Mesenchymal stem cell (in vitro differentiated cells and primary cell): ENCODE measurements around the gene KIAA1328.

Experiments used
- DNase-seq: peaks from one replicate; pipeline ENCODE4 v3.0.0-alpha.2; 2013
- H2AFZ ChIP-seq: one replicate; pipeline ENCODE4 v1.6.1; 2013; ENCODE audit warnings: low read depth, mild to moderate bottlenecking, control low read depth, inconsistent platforms, low read length, moderate library complexity
- H2AK5ac ChIP-seq: 2 replicates; pipeline ENCODE4 v1.6.1; 2013; ENCODE audit warnings: low read length, moderate library complexity, mild to moderate bottlenecking, inconsistent platforms; ENCODE audit not compliant: severe bottlenecking
- H2BK120ac ChIP-seq: one replicate; pipeline ENCODE4 v1.6.1; 2013; ENCODE audit warnings: low read depth, mild to moderate bottlenecking, inconsistent platforms, low read length, moderate library complexity
- H2BK12ac ChIP-seq, 2 experiments: one replicate each; pipeline ENCODE4 v1.6.1; 2013; ENCODE audit warnings: inconsistent platforms in 2 of 2, low read length in 2 of 2, mild to moderate bottlenecking in 2 of 2, moderate library complexity in 2 of 2, control low read depth in 1 of 2
- H2BK15ac ChIP-seq: one replicate; pipeline ENCODE4 v1.6.1; 2013; ENCODE audit warnings: mild to moderate bottlenecking, low read depth, inconsistent platforms; ENCODE audit not compliant: poor library complexity, severe bottlenecking
- H2BK5ac ChIP-seq: 2 replicates; pipeline ENCODE4 v1.6.1; 2013; ENCODE audit warnings: low read depth, mild to moderate bottlenecking, low read length, control low read depth, inconsistent platforms; ENCODE audit not compliant: poor library complexity, severe bottlenecking
- H3K14ac ChIP-seq, 2 experiments: one replicate each; pipeline ENCODE4 v1.6.1; 2013; ENCODE audit warnings: inconsistent platforms in 2 of 2, low read length in 2 of 2, control low read depth in 1 of 2, mild to moderate bottlenecking in 1 of 2, moderate library complexity in 1 of 2
- H3K18ac ChIP-seq, 2 experiments: one replicate each; pipeline ENCODE4 v1.6.1; 2013; ENCODE audit warnings: inconsistent platforms in 2 of 2, low read length in 2 of 2, control low read depth in 1 of 2, low read depth in 1 of 2, mild to moderate bottlenecking in 1 of 2
- H3K23ac ChIP-seq, 2 experiments: one replicate each; pipeline ENCODE4 v1.6.1; 2013; ENCODE audit warnings: inconsistent platforms in 2 of 2, low read length in 2 of 2, mild to moderate bottlenecking in 2 of 2, moderate library complexity in 2 of 2, control low read depth in 1 of 2
- H3K27ac ChIP-seq: 2 replicates; pipeline ENCODE4 v1.5.1; 2013; ENCODE audit warnings: mild to moderate bottlenecking, moderate library complexity, low read length, control low read depth, inconsistent platforms; ENCODE audit not compliant: poor library complexity, severe bottlenecking
- H3K27me3 ChIP-seq, 2 experiments: 2 replicates each; pipeline versions ENCODE4 v1.6.1 to v1.7.0; 2013; ENCODE audit warnings: low read length in 2 of 2, mild to moderate bottlenecking in 2 of 2, moderate library complexity in 2 of 2, control low read depth in 1 of 2, inconsistent platforms in 1 of 2; ENCODE audit not compliant: control insufficient read depth in 1 of 2, insufficient read depth in 1 of 2
- H3K36me3 ChIP-seq, 2 experiments: 2 replicates each; pipeline versions ENCODE4 v1.6.1 to v1.7.0; 2013; ENCODE audit warnings: low read length in 2 of 2, control low read depth in 1 of 2, inconsistent platforms in 1 of 2, low read depth in 1 of 2, mild to moderate bottlenecking in 1 of 2; ENCODE audit not compliant: insufficient read depth in 2 of 2, control insufficient read depth in 1 of 2
- H3K4ac ChIP-seq, 2 experiments: one replicate each; pipeline ENCODE4 v1.6.1; 2013; ENCODE audit warnings: inconsistent platforms in 2 of 2, low read length in 2 of 2, mild to moderate bottlenecking in 2 of 2, moderate library complexity in 2 of 2, control low read depth in 1 of 2, low read depth in 1 of 2
- H3K4me1 ChIP-seq: 2 replicates; pipeline ENCODE4 v1.6.1; 2013; ENCODE audit warnings: low read depth, low read length, control low read depth; ENCODE audit not compliant: control insufficient read depth, insufficient read depth
- H3K4me2 ChIP-seq: 2 replicates; pipeline ENCODE4 v1.6.1; 2013; ENCODE audit warnings: low read length, mild to moderate bottlenecking, inconsistent platforms; ENCODE audit not compliant: poor library complexity, severe bottlenecking
- H3K4me3 ChIP-seq, 2 experiments: 2 replicates each; pipeline versions ENCODE4 v1.5.1 to v1.7.0; 2013; ENCODE audit warnings: low read length in 2 of 2, mild to moderate bottlenecking in 2 of 2, control low read depth in 1 of 2, low read depth in 1 of 2; ENCODE audit not compliant: insufficient read depth in 1 of 2
- H3K79me1 ChIP-seq: replicated peaks from 2 replicates; pipeline ENCODE4 v1.6.1; 2013; ENCODE audit warnings: mild to moderate bottlenecking, control low read depth, low read length, inconsistent platforms; ENCODE audit not compliant: poor library complexity, severe bottlenecking
- H3K9ac ChIP-seq: 2 replicates; pipeline ENCODE4 v1.7.0; 2013; ENCODE audit warnings: mild to moderate bottlenecking, low read length, moderate library complexity
- H3K9me3 ChIP-seq: 2 replicates; pipeline ENCODE4 v1.7.0; 2013; ENCODE audit warnings: mild to moderate bottlenecking, low read length; ENCODE audit not compliant: control insufficient read depth
- H4K8ac ChIP-seq: one replicate; pipeline ENCODE4 v1.6.1; 2013; ENCODE audit warnings: inconsistent platforms, mild to moderate bottlenecking, low read length, moderate library complexity
- H4K91ac ChIP-seq: one replicate; pipeline ENCODE4 v1.6.1; 2013; ENCODE audit warnings: mild to moderate bottlenecking, low read length, inconsistent platforms
- WGBS: methylation state at CpG from one replicate; pipeline ENCODE4 v1.1.7; 2013; ENCODE audit warnings: mixed read lengths; 5-methylcytosine and 5-hydroxymethylcytosine counted together

Gene KIAA1328

GRCh38 chr18:37270038-37270665 is 441.2 kb downstream of the KIAA1328 start:
- Histone ChIP-seq H3K4me3 (no peak overlapping the region), H3K4me1 (no peaks in the 10 kb centered on the region), H3K4ac (no peak overlapping the region), H3K23ac (no peak overlapping the region), H3K4me2 (no peak overlapping the region), H4K8ac (no peak overlapping the region), H4K91ac (no peak overlapping the region), H3K36me3 (no peaks in the 10 kb centered on the region), H3K27me3 (peaks cover 21 to 32% of the 10 kb centered on the region in 2 experiments), H3K14ac (no peak overlapping the region), H3K18ac (no peak overlapping the region), H2BK12ac (no peak overlapping the region), H2BK15ac (no peak overlapping the region), H3K27ac (no peak overlapping the region), H3K79me1 (no peaks in the 10 kb centered on the region), H3K9me3 (no peaks in the 10 kb centered on the region), H2BK120ac (no peak overlapping the region), H2AFZ (no peak overlapping the region), H2AK5ac (no peak overlapping the region), H2BK5ac (no peak overlapping the region), H3K9ac (no peak overlapping the region)
- DNase-seq: peak; percentile 48
- WGBS: 19% methylated on average over 8 of the region's 8 CpGs

GRCh38 chr18:37270666-37271052 is 441.7 kb downstream of the KIAA1328 start:
- H3K27me3 ChIP-seq: peaks cover 24 to 36% of the 10 kb centered on the region in 2 experiments
- H2BK120ac ChIP-seq: no peak overlapping the region
- no peak overlapping the region for H2AFZ ChIP-seq
- no peaks in the 10 kb centered on the region for H3K79me1 ChIP-seq
- H3K14ac ChIP-seq: no peak overlapping the region
- H2BK12ac ChIP-seq: no peak overlapping the region
- no peak overlapping the region for H4K8ac ChIP-seq
- H2BK15ac ChIP-seq: no peak overlapping the region
- H4K91ac ChIP-seq: no peak overlapping the region
- H3K4ac ChIP-seq: no peak overlapping the region
- no peak overlapping the region for H3K4me2 ChIP-seq
- no peak overlapping the region for H3K27ac ChIP-seq
- 88% methylated on average over 7 of the region's 7 CpGs for WGBS
- H3K4me3 ChIP-seq: no peak overlapping the region
- no peak overlapping the region for H2AK5ac ChIP-seq
- H3K18ac ChIP-seq: no peak overlapping the region
- H3K23ac ChIP-seq: no peak overlapping the region
- no peak for DNase-seq
- H2BK5ac ChIP-seq: no peak overlapping the region
- H3K4me1 ChIP-seq: no peaks in the 10 kb centered on the region
- no peaks in the 10 kb centered on the region for H3K36me3 ChIP-seq
- H3K9me3 ChIP-seq: no peaks in the 10 kb centered on the region
- no peak overlapping the region for H3K9ac ChIP-seq

GRCh38 chr18:37272226-37272625 is 443.3 kb downstream of the KIAA1328 start:
- Histone ChIP-seq H3K79me1 (no peaks in the 10 kb centered on the region), H3K18ac (no peak overlapping the region), H2BK120ac (no peak overlapping the region), H3K27ac (no peak overlapping the region), H3K27me3 (peaks cover 27 to 48% of the 10 kb centered on the region in 2 experiments), H3K4me1 (no peaks in the 10 kb centered on the region), H3K9me3 (no peaks in the 10 kb centered on the region), H4K91ac (no peak overlapping the region), H3K9ac (no peak overlapping the region), H2BK12ac (no peak overlapping the region), H2BK5ac (no peak overlapping the region), H2AK5ac (no peak overlapping the region), H3K23ac (no peak overlapping the region), H3K14ac (no peak overlapping the region), H3K36me3 (no peaks in the 10 kb centered on the region), H2AFZ (no peak overlapping the region), H4K8ac (no peak overlapping the region), H3K4me2 (no peak overlapping the region), H3K4me3 (no peak overlapping the region), H3K4ac (no peak overlapping the region), H2BK15ac (no peak overlapping the region)
- DNase-seq: no peak
- WGBS: 35% methylated on average over 1 of the region's 2 CpGs

GRCh38 chr18:37272841-37273240 is 443.9 kb downstream of the KIAA1328 start:
- H3K23ac ChIP-seq: no peak overlapping the region
- H3K4ac ChIP-seq: no peak overlapping the region

More at GRCh38 chr18:37272841-37273240, 443.9 kb downstream of the KIAA1328 start:
- Histone ChIP-seq H4K91ac (no peak overlapping the region), H2AFZ (no peak overlapping the region), H2BK12ac (no peak overlapping the region), H3K79me1 (no peaks in the 10 kb centered on the region), H3K9me3 (no peaks in the 10 kb centered on the region), H3K27ac (no peak overlapping the region), H3K14ac (no peak overlapping the region), H3K4me1 (no peaks in the 10 kb centered on the region), H3K4me2 (no peak overlapping the region), H2BK5ac (no peak overlapping the region), H2BK120ac (no peak overlapping the region), H4K8ac (no peak overlapping the region), H3K4me3 (no peak overlapping the region), H2BK15ac (no peak overlapping the region), H3K27me3 (peaks cover 30 to 51% of the 10 kb centered on the region in 2 experiments), H3K36me3 (no peaks in the 10 kb centered on the region), H3K9ac (no peak overlapping the region), H3K18ac (no peak overlapping the region), H2AK5ac (no peak overlapping the region)
- 81% methylated on average over 16 of the region's 16 CpGs for WGBS
- no peak for DNase-seq
